HEK293T (cell line): ENCODE results near the gene CCDC152.
"Not testable (repeated sequence)": the region's sequence is repeated elsewhere in the genome, so short reads cannot be mapped to it uniquely, and the experiment has no call there.

ENCODE experiments used
- CTCF ChIA-PET: fragments of 350-600 bp; formaldehyde crosslinking; extraction: SDS; loops from one replicate; lab custom pipeline; 2021; ENCODE audit warnings: antibody characterized with exemption, inconsistent platforms; lab: Yijun Ruan, JAX
- POLR2A ChIA-PET: fragments of 350-600 bp; formaldehyde crosslinking; extraction: SDS; loops from one replicate; lab custom pipeline; 2020; ENCODE audit warnings: antibody characterized with exemption, inconsistent platforms; lab: Yijun Ruan, JAX
- DNase-seq: peaks from one replicate; pipeline ENCODE4 v3.0.0; 2012; ENCODE audit warnings: mixed read lengths; ENCODE audit errors: extremely low spot score
- ARNT ChIP-seq: fragments of 450-650 bp; IDR thresholded peaks from 2 replicates; pipeline ENCODE4 v1.6.1; 2017; ENCODE audit warnings: mild to moderate bottlenecking
- BHLHE40 ChIP-seq: fragments of 450-650 bp; IDR thresholded peaks from 2 replicates; pipeline ENCODE4 v1.6.1; 2016; ENCODE audit warnings: mild to moderate bottlenecking, moderate library complexity, borderline replicate concordance
- CTBP1 ChIP-seq: fragments of 450-650 bp; IDR thresholded peaks from 2 replicates; pipeline ENCODE4 v1.6.1; 2016; ENCODE audit warnings: borderline replicate concordance
- ELF4 ChIP-seq: fragments of 450-650 bp; IDR thresholded peaks from 2 replicates; pipeline ENCODE4 v1.6.1; 2017; ENCODE audit warnings: antibody characterized with exemption
- FOXA1 ChIP-seq: fragments of 450-650 bp; IDR thresholded peaks from 2 replicates; pipeline ENCODE4 v1.6.1; 2016; ENCODE audit warnings: mild to moderate bottlenecking
- FOXK2 ChIP-seq: fragments of 450-650 bp; IDR thresholded peaks from 2 replicates; pipeline ENCODE4 v1.6.1; 2016; ENCODE audit warnings: mild to moderate bottlenecking
- FOXM1 ChIP-seq: fragments of 450-650 bp; IDR thresholded peaks from 2 replicates; pipeline ENCODE4 v1.6.1; 2017; ENCODE audit warnings: mild to moderate bottlenecking, borderline replicate concordance
- HDGF ChIP-seq: fragments of 450-650 bp; IDR thresholded peaks from 2 replicates; pipeline ENCODE4 v1.6.1; 2017; ENCODE audit warnings: antibody characterized with exemption, borderline replicate concordance
- L3MBTL2 ChIP-seq: fragments of 450-650 bp; conservative IDR thresholded peaks from 2 replicates; pipeline ENCODE4 v1.6.1; 2016; ENCODE audit warnings: mild to moderate bottlenecking
- LEF1 ChIP-seq: fragments of 450-650 bp; IDR thresholded peaks from 2 replicates; pipeline ENCODE4 v1.6.1; 2017; ENCODE audit warnings: mild to moderate bottlenecking, borderline replicate concordance
- NFRKB ChIP-seq: fragments of 450-650 bp; IDR thresholded peaks from 2 replicates; pipeline ENCODE4 v1.6.1; 2016; ENCODE audit warnings: mild to moderate bottlenecking, moderate library complexity
- PKNOX1 ChIP-seq: fragments of 450-650 bp; IDR thresholded peaks from 2 replicates; pipeline ENCODE4 v1.6.1; 2016
- SP1 ChIP-seq: fragments of 450-650 bp; IDR thresholded peaks from 2 replicates; pipeline ENCODE4 v1.6.1; 2017
- SUZ12 ChIP-seq: fragments of 450-650 bp; IDR thresholded peaks from 2 replicates; pipeline ENCODE4 v1.6.1; 2016; ENCODE audit warnings: mild to moderate bottlenecking
- TARDBP ChIP-seq: fragments of 450-650 bp; IDR thresholded peaks from 2 replicates; pipeline ENCODE4 v1.6.1; 2016
- ZNF384 ChIP-seq: fragments of 450-650 bp; IDR thresholded peaks from 2 replicates; pipeline ENCODE4 v1.6.1; 2016

CCDC152 gene

GRCh38 chr5:42839196-42839595 lies 82.6 kb downstream of the CCDC152 start:
- POLR2A ChIA-PET, result no interaction called here
- CTCF ChIA-PET, result no interaction called here
- TF ChIP-seq L3MBTL2 (no peak), PKNOX1 (no peak), TARDBP (no peak), HDGF (no peak), FOXA1 (no peak), FOXK2 (no peak), CTBP1 (no peak), FOXM1 (no peak), SUZ12 (no peak), BHLHE40 (no peak), ZNF384 (no peak), SP1 (no peak), ARNT (no peak), NFRKB (no peak), ELF4 (no peak), LEF1 (no peak)

GRCh38 chr5:42840269-42840668 lies 83.7 kb downstream of the CCDC152 start:
- DNase-seq, result no peak
- ChIA-PET CTCF (interaction anchor here (0.6 kb wide), 1 partner anchor 18 kb away, joined by 3 read pairs; no protein-coding TSS in a partner anchor), POLR2A (interaction anchor here (0.7 kb wide), 1 partner anchor 148 kb away, joined by 3 read pairs; no protein-coding TSS in a partner anchor)
- TF ChIP-seq FOXK2 (no peak), TARDBP (no peak), ZNF384 (no peak), ARNT (no peak), ELF4 (no peak), HDGF (no peak), FOXA1 (no peak), CTBP1 (no peak), SP1 (no peak), NFRKB (no peak), PKNOX1 (no peak), SUZ12 (no peak)

More at GRCh38 chr5:42839196-42839595, 82.6 kb downstream of the CCDC152 start:
- no peak for DNase-seq

- TF ChIP-seq FOXK2 (no peak), NFRKB (no peak), TARDBP (no peak), HDGF (no peak), PKNOX1 (no peak), L3MBTL2 (no peak), BHLHE40 (no peak), SUZ12 (no peak), FOXM1 (no peak), SP1 (no peak)
- POLR2A ChIA-PET, result no interaction called here
These were observed 84.4 kb downstream of the CCDC152 start for GRCh38 chr5:42840842-42841567.

DNA sequence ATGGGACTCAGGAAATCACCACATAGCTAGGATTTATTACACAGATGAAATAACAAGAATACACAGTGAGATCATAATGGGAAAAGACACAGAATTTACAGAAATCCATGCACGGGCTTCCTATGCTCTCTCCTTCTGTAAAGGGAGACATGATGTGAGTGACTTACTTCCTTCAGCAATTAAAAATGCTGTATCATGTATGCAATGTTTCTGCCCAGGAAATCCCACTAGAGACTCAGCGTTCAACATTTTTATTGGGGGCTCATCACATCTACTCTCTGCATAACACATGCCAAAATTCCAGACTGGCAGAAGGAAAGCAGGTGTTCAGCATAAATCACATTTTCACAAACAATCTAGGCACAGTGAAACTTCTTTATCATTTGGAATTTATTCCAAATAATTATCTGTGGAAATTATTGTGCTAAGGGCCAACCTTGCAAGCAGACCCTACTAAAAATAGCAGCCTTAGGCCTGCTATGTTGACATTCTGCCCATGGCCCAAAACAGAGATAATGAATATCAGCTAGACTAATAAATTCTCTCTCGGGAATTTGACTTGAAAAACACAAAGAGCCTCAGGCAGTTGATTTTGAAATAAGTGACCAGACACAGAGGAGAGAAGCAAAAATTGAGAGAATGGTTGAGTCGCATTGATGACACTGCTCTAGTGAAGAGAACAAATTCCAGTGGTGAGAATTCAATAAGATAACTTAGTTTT lies 86.5 kb downstream of the CCDC152 start:
- DNase-seq, result no peak
- ChIA-PET CTCF (interaction anchor here (0.6 kb wide), 1 partner anchor 418 kb away, joined by 3 read pairs; no protein-coding TSS in a partner anchor), POLR2A (interaction anchor here (0.7 kb wide), 1 partner anchor 672 kb away, joined by 3 read pairs; the partner anchor contains the start of gene C5orf34)
- no peak for TF ChIP-seq FOXK2
- TF ChIP-seq ELF4, result no peak
- no peak for TF ChIP-seq FOXM1
- TF ChIP-seq ARNT, result no peak
- TF ChIP-seq BHLHE40, result no peak
- no peak for TF ChIP-seq ZNF384
- no peak for TF ChIP-seq CTBP1
- no peak for TF ChIP-seq FOXA1
- no peak for TF ChIP-seq L3MBTL2
- TF ChIP-seq SP1, result no peak
- no peak for TF ChIP-seq HDGF
- TF ChIP-seq TARDBP, result no peak
- no peak for TF ChIP-seq SUZ12
- no peak for TF ChIP-seq PKNOX1
- no peak for TF ChIP-seq NFRKB
- no peak for TF ChIP-seq LEF1

More at GRCh38 chr5:42840842-42841567, 84.4 kb downstream of the CCDC152 start:
- no peak for DNase-seq
- CTCF ChIA-PET, result interaction anchor here (0.6 kb wide), 2 partner anchors 17 to 130 kb away, joined by 3 read pairs; no protein-coding TSS in a partner anchor

- CTCF ChIA-PET, result interaction anchor here (0.6 kb wide), 1 partner anchor 419 kb away, joined by 3 read pairs; no protein-coding TSS in a partner anchor
- POLR2A ChIA-PET, result interaction anchor here (0.7 kb wide), 1 partner anchor 671 kb away, joined by 3 read pairs; the partner anchor contains the start of gene C5orf34
- TF ChIP-seq SP1, result no peak
- TF ChIP-seq ARNT, result no peak
- no peak for TF ChIP-seq HDGF
- no peak for TF ChIP-seq FOXK2
- no peak for TF ChIP-seq PKNOX1
- TF ChIP-seq LEF1, result no peak
- no peak for TF ChIP-seq SUZ12
- no peak for TF ChIP-seq TARDBP
- TF ChIP-seq NFRKB, result no peak
- no peak for TF ChIP-seq L3MBTL2
- no peak for TF ChIP-seq BHLHE40
- no peak for DNase-seq
These were observed 87.2 kb downstream of the CCDC152 start for GRCh38 chr5:42843675-42844292.

DNA sequence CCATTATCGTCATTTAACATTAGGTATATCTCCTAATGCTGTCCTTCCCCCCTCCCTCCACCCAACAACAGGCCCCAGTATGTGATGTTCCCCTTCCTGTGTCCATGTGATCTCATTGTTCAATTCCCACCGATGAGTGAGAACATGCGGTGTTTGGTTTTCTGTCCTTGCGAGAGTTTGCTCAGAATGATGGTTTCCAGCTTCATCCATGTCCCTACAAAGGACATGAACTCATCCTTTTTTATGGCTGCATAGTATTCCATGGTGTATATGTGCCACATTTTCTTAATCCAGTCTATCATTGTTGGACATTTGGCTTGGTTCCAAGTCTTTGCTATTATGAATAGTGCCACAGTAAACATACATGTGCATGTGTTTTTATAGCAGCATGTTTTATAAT lies 87.8 kb downstream of the CCDC152 start:
- DNase-seq, CTCF ChIA-PET, POLR2A ChIA-PET: not testable (repeated sequence)
